GM21360 (cell line): Measurements from ENCODE around the gene FOXRED2.
"Not testable (repeated sequence)": the region's sequence is repeated elsewhere in the genome, so short reads cannot be mapped to it uniquely, and the experiment has no call there.

Experiments
- ATAC-seq: cut with Tn5 transposase; IDR thresholded peaks from one replicate; pipeline ENCODE4 v1.9.1; 2021; ENCODE audit warnings: mild to moderate bottlenecking, moderate library complexity; ENCODE audit not compliant: unreplicated experiment

Gene FOXRED2

GRCh38 chr22:36506637-36507517, at the start of gene FOXRED2:
FOXRED2 (minus strand) TSS chr22:36507040; CDS start chr22:36506422, 618 bp downstream.
- ATAC-seq: peak; percentile 72

GRCh38 chr22:36554098-36554497, 47.3 kb upstream of the FOXRED2 start:
- ATAC-seq: no peak

- ATAC-seq: no peak
These were observed 45.4 kb upstream of the FOXRED2 start for GRCh38 chr22:36552289-36552688.

- no peak for ATAC-seq
These were observed 44.1 kb upstream of the FOXRED2 start for GRCh38 chr22:36550701-36551495.

- no peak for ATAC-seq
These were observed 42.2 kb upstream of the FOXRED2 start for GRCh38 chr22:36549033-36549432.

GRCh38 chr22:36548606-36549005, 41.8 kb upstream of the FOXRED2 start:
- no peak for ATAC-seq

GRCh38 chr22:36546932-36547331, 40.1 kb upstream of the FOXRED2 start:
- ATAC-seq: no peak

- ATAC-seq: no peak
These were observed 39.4 kb upstream of the FOXRED2 start for GRCh38 chr22:36546092-36546804.

GRCh38 chr22:36544107-36544620, 37.3 kb upstream of the FOXRED2 start:
- ATAC-seq: no peak

GRCh38 chr22:36541831-36542411, 35.1 kb upstream of the FOXRED2 start:
- no peak for ATAC-seq

- no peak for ATAC-seq
These were observed 34.2 kb upstream of the FOXRED2 start for GRCh38 chr22:36540867-36541642.

GRCh38 chr22:36538529-36538928, 31.7 kb upstream of the FOXRED2 start:
- ATAC-seq: no peak

- ATAC-seq: no peak
These were observed 29.9 kb upstream of the FOXRED2 start for GRCh38 chr22:36536717-36537116.

- ATAC-seq: not testable (repeated sequence)
These were observed 26.5 kb upstream of the FOXRED2 start for GRCh38 chr22:36533320-36533719.

- ATAC-seq: no peak
These were observed 25.6 kb upstream of the FOXRED2 start for GRCh38 chr22:36532466-36532865.

GRCh38 chr22:36528795-36529751, 22.2 kb upstream of the FOXRED2 start, which contains the start of gene EIF3D:
EIF3D (minus strand) TSS chr22:36529166; CDS start chr22:36526121, 3,045 bp downstream.
- peak; percentile 89 for ATAC-seq

GRCh38 chr22:36528341-36528740, 21.5 kb upstream of the FOXRED2 start:
- no peak for ATAC-seq

- no peak for ATAC-seq
These were observed 15.8 kb upstream of the FOXRED2 start for GRCh38 chr22:36522662-36523061.

GRCh38 chr22:36520423-36520822, 13.6 kb upstream of the FOXRED2 start:
- ATAC-seq: no peak
